Nephron progenitor cell (in vitro differentiated cells): ENCODE results near the gene PLS1.
"Not testable (repeated sequence)": the region's sequence is repeated elsewhere in the genome, so short reads cannot be mapped to it uniquely, and the experiment has no call there.

Source experiments
- DNase-seq: peaks from one replicate; pipeline ENCODE4 v3.0.0; 2021
- H3K27ac Mint-ChIP-seq: 2 replicates; pipeline ENCODE4 v1.8.0; 2021; ENCODE audit warnings: mild to moderate bottlenecking, moderate library complexity, mixed read lengths
- H3K27me3 Mint-ChIP-seq: 2 replicates; pipeline ENCODE4 v1.8.0; 2021; ENCODE audit warnings: mild to moderate bottlenecking, low read depth, mixed read lengths; ENCODE audit not compliant: poor library complexity
- H3K36me3 Mint-ChIP-seq: 2 replicates; pipeline ENCODE4 v1.8.0; 2021; ENCODE audit warnings: low read depth, mixed read lengths
- H3K4me1 Mint-ChIP-seq: 2 replicates; pipeline ENCODE4 v1.8.0; 2021; ENCODE audit warnings: mixed read lengths
- H3K4me3 Mint-ChIP-seq: 2 replicates; pipeline ENCODE4 v1.8.0; 2021; ENCODE audit warnings: mild to moderate bottlenecking, moderate library complexity, mixed read lengths
- H3K9me3 Mint-ChIP-seq: 2 replicates; pipeline ENCODE4 v1.8.0; 2021; ENCODE audit warnings: mild to moderate bottlenecking, moderate library complexity, mixed read lengths
- CTCF ChIP-seq: fragments of 200-600 bp; sonication (generic); IDR thresholded peaks from 2 replicates; pipeline ENCODE4 v1.5.0; 2021; ENCODE audit warnings: antibody characterized with exemption

The PLS1 gene

GRCh38 chr3:142602619-142603385, 6.6 kb downstream of the PLS1 start:
- H3K9me3 Mint-ChIP-seq, result peaks cover 3% of the 10 kb centered on the region
- no peak overlapping the region for H3K27ac Mint-ChIP-seq
- H3K4me3 Mint-ChIP-seq, result no peak overlapping the region
- H3K27me3 Mint-ChIP-seq, result peaks cover 3% of the 10 kb centered on the region
- TF ChIP-seq CTCF, result no peak
- H3K36me3 Mint-ChIP-seq, result peaks cover 21% of the 10 kb centered on the region
- DNase-seq, result no peak
- peaks cover 7% of the 10 kb centered on the region for H3K4me1 Mint-ChIP-seq

- not testable (repeated sequence) for DNase-seq, H3K9me3 Mint-ChIP-seq, H3K27ac Mint-ChIP-seq, H3K27me3 Mint-ChIP-seq, H3K4me1 Mint-ChIP-seq, H3K4me3 Mint-ChIP-seq
- H3K36me3 Mint-ChIP-seq, result peaks cover 19% of the 10 kb centered on the region
These were observed 7.2 kb downstream of the PLS1 start for GRCh38 chr3:142603386-142603705.

GRCh38 chr3:142604940-142605339, 8.7 kb downstream of the PLS1 start:
- no peaks in the 10 kb centered on the region for H3K4me1 Mint-ChIP-seq
- peaks cover 1% of the 10 kb centered on the region for H3K27me3 Mint-ChIP-seq
- no peak for TF ChIP-seq CTCF

GRCh38 chr3:142608631-142609030, 12.4 kb downstream of the PLS1 start:
- no peaks in the 10 kb centered on the region for H3K27me3 Mint-ChIP-seq
- no peak for DNase-seq
- no peak overlapping the region for H3K27ac Mint-ChIP-seq
- no peak for TF ChIP-seq CTCF
- no peak overlapping the region for H3K4me3 Mint-ChIP-seq
- H3K36me3 Mint-ChIP-seq, result no peaks in the 10 kb centered on the region
- H3K9me3 Mint-ChIP-seq, result no peaks in the 10 kb centered on the region
- no peaks in the 10 kb centered on the region for H3K4me1 Mint-ChIP-seq

More at GRCh38 chr3:142604940-142605339, 8.7 kb downstream of the PLS1 start:
- peaks cover 14% of the 10 kb centered on the region for H3K36me3 Mint-ChIP-seq
- H3K4me3 Mint-ChIP-seq, result no peak overlapping the region
- no peak overlapping the region for H3K27ac Mint-ChIP-seq
- no peaks in the 10 kb centered on the region for H3K9me3 Mint-ChIP-seq
- no peak for DNase-seq

- H3K4me1 Mint-ChIP-seq, result no peaks in the 10 kb centered on the region
- DNase-seq, result no peak
- H3K9me3 Mint-ChIP-seq, result no peaks in the 10 kb centered on the region
- no peak overlapping the region for H3K4me3 Mint-ChIP-seq
- no peak for TF ChIP-seq CTCF
- H3K27me3 Mint-ChIP-seq, result no peaks in the 10 kb centered on the region
- H3K36me3 Mint-ChIP-seq, result no peaks in the 10 kb centered on the region
- no peak overlapping the region for H3K27ac Mint-ChIP-seq
These were observed 12.9 kb downstream of the PLS1 start for GRCh38 chr3:142609136-142609535.

- Mint-ChIP-seq H3K27ac (no peak overlapping the region), H3K4me3 (no peak overlapping the region), H3K36me3 (no peaks in the 10 kb centered on the region), H3K27me3 (no peaks in the 10 kb centered on the region), H3K4me1 (no peaks in the 10 kb centered on the region), H3K9me3 (no peaks in the 10 kb centered on the region)
- no peak for DNase-seq
- TF ChIP-seq CTCF, result no peak
These were observed 15.0 kb downstream of the PLS1 start for GRCh38 chr3:142611206-142611605.
